MCF 10A (cell line): Measurements from ENCODE around the gene RNF157. TPM values are rescaled to one million over a fixed set of nuclear protein-coding genes. Genes with fewer than 3 reads are reported as not detected.
"Not testable (repeated sequence)": the region's sequence is repeated elsewhere in the genome, so short reads cannot be mapped to it uniquely, and the experiment has no call there.

ENCODE experiments used
- BruUV-seq: library from RNA; stranded (reverse); fragments of 400-500 nt; replicated peaks from 2 replicates; lab custom pipeline; 2021; lab: Mats Ljungman, UMichigan
- CTCF ChIA-PET: fragments of 300-600 bp; sonication (Branson Sonifier 250); formaldehyde crosslinking; extraction: SDS; loops from one replicate; lab custom pipeline; 2021; ENCODE audit warnings: antibody characterized with exemption, inconsistent platforms; lab: Yijun Ruan, JAX
- POLR2A ChIA-PET: fragments of 300-600, 350-650 bp; sonication (Branson Sonifier 250); formaldehyde crosslinking; extraction: SDS; loops from one replicate; lab custom pipeline; 2020; ENCODE audit warnings: antibody characterized with exemption, inconsistent platforms; lab: Yijun Ruan, JAX
- DNase-seq: peaks from one replicate; pipeline ENCODE4 v3.0.0-alpha.2; 2018; ENCODE audit not compliant: unreplicated experiment
- H3K27ac Mint-ChIP-seq: one replicate; pipeline ENCODE4 v1.8.0; 2022; ENCODE audit warnings: mild to moderate bottlenecking, low read depth, mixed read lengths; ENCODE audit not compliant: unreplicated experiment
- H3K27me3 Mint-ChIP-seq: one replicate; pipeline ENCODE4 v1.8.0; 2022; ENCODE audit warnings: mixed read lengths; ENCODE audit not compliant: insufficient read depth, unreplicated experiment
- H3K36me3 Mint-ChIP-seq: one replicate; pipeline ENCODE4 v1.8.0; 2022; ENCODE audit warnings: mild to moderate bottlenecking, moderate library complexity, mixed read lengths; ENCODE audit not compliant: insufficient read depth, unreplicated experiment
- H3K4me1 Mint-ChIP-seq: one replicate; pipeline ENCODE4 v1.8.0; 2022; ENCODE audit warnings: mixed read lengths; ENCODE audit not compliant: insufficient read depth, unreplicated experiment
- H3K4me3 Mint-ChIP-seq: one replicate; pipeline ENCODE4 v1.8.0; 2022; ENCODE audit warnings: mild to moderate bottlenecking, moderate library complexity, mixed read lengths; ENCODE audit not compliant: unreplicated experiment
- H3K9me3 Mint-ChIP-seq: one replicate; pipeline ENCODE4 v1.8.0; 2022; ENCODE audit warnings: mixed read lengths; ENCODE audit not compliant: unreplicated experiment
- intact Hi-C: fragments of 100-400 bp; cut with micrococcal nuclease; formaldehyde crosslinking; loops from 2 replicates; pipeline ENCODE4 v1.14.1; 2022
- total RNA-seq: library from RNA; stranded (reverse); gene quantifications from 2 replicates; pipeline ENCODE4 v1.2.3, GENCODE V29; 2022
- TF ChIP-seq, protein P1 (sequence below): fragments of 200-600 bp; IDR thresholded peaks from one replicate; pipeline ENCODE4 v1.8.0; 2022; ENCODE audit warnings: antibody characterized with exemption, mild to moderate bottlenecking; ENCODE audit not compliant: unreplicated experiment

The RNF157 gene
- total RNA-seq, 1 experiment from 2014 or later: 0.44 TPM

- Mint-ChIP-seq H3K9me3 (no peaks in the 10 kb centered on the region), H3K27ac (no peak overlapping the region), H3K4me3 (no peak overlapping the region), H3K4me1 (no peaks in the 10 kb centered on the region), H3K36me3 (peaks cover 5% of the 10 kb centered on the region), H3K27me3 (peaks cover 24% of the 10 kb centered on the region)
- ChIA-PET POLR2A (interaction anchor here (1.7 kb wide), 1 partner anchor 75 kb away, joined by 5 read pairs; the partner anchor contains the start of gene UBALD2), CTCF (interaction anchor here (0.7 to 1.9 kb wide), 6 partner anchors 11 to 89 kb away, joined by 3 to 8 read pairs (median 3); no protein-coding TSS in a partner anchor)
- DNase-seq: no peak
- TF ChIP-seq, protein P1, sequence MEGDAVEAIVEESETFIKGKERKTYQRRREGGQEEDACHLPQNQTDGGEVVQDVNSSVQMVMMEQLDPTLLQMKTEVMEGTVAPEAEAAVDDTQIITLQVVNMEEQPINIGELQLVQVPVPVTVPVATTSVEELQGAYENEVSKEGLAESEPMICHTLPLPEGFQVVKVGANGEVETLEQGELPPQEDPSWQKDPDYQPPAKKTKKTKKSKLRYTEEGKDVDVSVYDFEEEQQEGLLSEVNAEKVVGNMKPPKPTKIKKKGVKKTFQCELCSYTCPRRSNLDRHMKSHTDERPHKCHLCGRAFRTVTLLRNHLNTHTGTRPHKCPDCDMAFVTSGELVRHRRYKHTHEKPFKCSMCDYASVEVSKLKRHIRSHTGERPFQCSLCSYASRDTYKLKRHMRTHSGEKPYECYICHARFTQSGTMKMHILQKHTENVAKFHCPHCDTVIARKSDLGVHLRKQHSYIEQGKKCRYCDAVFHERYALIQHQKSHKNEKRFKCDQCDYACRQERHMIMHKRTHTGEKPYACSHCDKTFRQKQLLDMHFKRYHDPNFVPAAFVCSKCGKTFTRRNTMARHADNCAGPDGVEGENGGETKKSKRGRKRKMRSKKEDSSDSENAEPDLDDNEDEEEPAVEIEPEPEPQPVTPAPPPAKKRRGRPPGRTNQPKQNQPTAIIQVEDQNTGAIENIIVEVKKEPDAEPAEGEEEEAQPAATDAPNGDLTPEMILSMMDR: no peak
- intact Hi-C loops: no loop called here
- no TSS peak for BruUV-seq
These were observed 50.6 kb downstream of the RNF157 start for GRCh38 chr17:76189741-76190140.

- Mint-ChIP-seq H3K36me3 (peaks cover 5% of the 10 kb centered on the region), H3K4me3 (no peak overlapping the region), H3K9me3 (no peaks in the 10 kb centered on the region), H3K4me1 (no peaks in the 10 kb centered on the region), H3K27me3 (peaks cover 24% of the 10 kb centered on the region), H3K27ac (no peak overlapping the region)
- ChIA-PET CTCF (interaction anchor here (0.9 to 1.9 kb wide), 5 partner anchors 10 to 90 kb away, joined by 3 to 8 read pairs (median 3); no protein-coding TSS in a partner anchor), POLR2A (interaction anchor here (1.7 kb wide), 1 partner anchor 75 kb away, joined by 5 read pairs; the partner anchor contains the start of gene UBALD2)
- no TSS peak for BruUV-seq
- intact Hi-C loops: no loop called here
- no peak for DNase-seq
- TF ChIP-seq, protein P1: no peak
These were observed 51.0 kb downstream of the RNF157 start for GRCh38 chr17:76189247-76189646.

GRCh38 chr17:76188213-76189016, 51.9 kb downstream of the RNF157 start:
- Mint-ChIP-seq H3K4me3 (no peak overlapping the region), H3K27ac (no peak overlapping the region), H3K4me1 (no peaks in the 10 kb centered on the region), H3K27me3 (peaks cover 24% of the 10 kb centered on the region), H3K9me3 (no peaks in the 10 kb centered on the region), H3K36me3 (peaks cover 5% of the 10 kb centered on the region)
- no TSS peak for BruUV-seq
- ChIA-PET CTCF (interaction anchor here (0.8 to 1.9 kb wide), 4 partner anchors 34 to 91 kb away, joined by 3 to 8 read pairs (median 3); no protein-coding TSS in a partner anchor), POLR2A (interaction anchor here (1.0 to 1.7 kb wide), 3 partner anchors 10 to 76 kb away, joined by 3 to 5 read pairs (median 3); partner anchors contain the start of gene UBALD2)
- intact Hi-C loops: no loop called here
- TF ChIP-seq, protein P1: no peak
- DNase-seq: no peak

- H3K36me3 Mint-ChIP-seq, H3K4me3 Mint-ChIP-seq, H3K4me1 Mint-ChIP-seq, intact Hi-C loops, DNase-seq, H3K9me3 Mint-ChIP-seq, H3K27ac Mint-ChIP-seq, POLR2A ChIA-PET, BruUV-seq: not testable (repeated sequence)
- H3K27me3 Mint-ChIP-seq: peaks cover 24% of the 10 kb centered on the region
- CTCF ChIA-PET: interaction anchor here (0.7 kb wide), 2 partner anchors 21 to 59 kb away, joined by 3 read pairs; no protein-coding TSS in a partner anchor
These were observed 53.5 kb downstream of the RNF157 start for GRCh38 chr17:76186774-76187173.
